ENCODE data around the gene GOLGA6D.
"Not testable (repeated sequence)": the region's sequence is repeated elsewhere in the genome, so short reads cannot be mapped to it uniquely, and the experiment has no call there.

The GOLGA6D gene

DNA sequence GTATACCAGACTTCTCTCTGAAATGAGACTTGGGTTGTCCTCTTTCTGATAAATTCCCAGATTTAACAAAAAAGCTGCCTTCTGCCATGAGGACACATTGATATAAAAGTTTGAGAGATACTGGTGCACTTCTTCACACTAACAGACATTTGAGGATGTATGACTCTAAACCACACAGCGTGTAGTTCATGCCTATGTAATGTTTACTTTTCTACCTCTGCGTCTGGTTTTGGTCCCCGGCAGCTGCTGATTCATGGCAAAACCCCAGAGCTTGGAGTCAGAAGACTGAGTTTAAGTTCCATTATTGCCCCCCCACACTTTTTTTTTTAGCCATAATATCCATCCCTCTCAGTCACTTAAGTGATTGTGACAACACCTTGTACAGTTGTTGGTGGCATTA, 22.8 kb upstream of the GOLGA6D start:
- H3K27ac Mint-ChIP-seq; H3K4me3 Mint-ChIP-seq; ATAC-seq; DNase-seq (ENCODE audit: low spot score in 2 of 2); H3K9me3 Mint-ChIP-seq; H3K4me1 Mint-ChIP-seq; H3K36me3 Mint-ChIP-seq: not testable (repeated sequence)

DNA sequence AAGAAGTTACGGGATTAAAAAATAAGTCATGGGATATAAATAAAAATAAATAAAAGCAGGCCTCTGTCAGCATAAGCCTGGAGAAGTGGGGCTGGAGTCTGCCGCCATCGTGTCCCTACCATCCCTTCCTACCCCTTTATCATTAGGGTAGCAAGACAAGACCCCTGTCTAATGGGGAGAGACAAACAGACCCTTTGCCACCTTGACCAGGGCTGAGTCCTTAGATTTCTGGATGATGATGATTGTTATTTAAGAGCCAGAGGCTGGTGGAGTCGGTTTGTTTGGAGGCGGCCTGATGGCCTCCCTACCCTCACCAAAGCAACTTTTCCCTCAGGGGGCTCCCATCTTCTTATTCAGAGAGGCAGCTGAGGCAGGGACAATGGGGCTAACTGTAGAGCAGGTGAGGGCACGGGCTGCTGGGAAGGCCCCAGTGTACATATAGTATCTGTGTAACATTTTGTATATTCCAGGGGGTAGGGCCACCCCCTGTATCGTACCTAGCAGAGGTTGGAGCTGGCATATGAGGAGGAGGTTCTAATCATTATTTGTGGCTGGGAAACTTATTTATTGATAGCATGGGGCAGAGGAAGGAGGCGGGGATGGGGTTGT, 8.8 kb upstream of the GOLGA6D start:
- H3K27ac Mint-ChIP-seq; ATAC-seq; H3K4me3 Mint-ChIP-seq; H3K36me3 Mint-ChIP-seq; DNase-seq (ENCODE audit: low spot score in 2 of 2); H3K4me1 Mint-ChIP-seq; H3K9me3 Mint-ChIP-seq: not testable (repeated sequence)

DNA sequence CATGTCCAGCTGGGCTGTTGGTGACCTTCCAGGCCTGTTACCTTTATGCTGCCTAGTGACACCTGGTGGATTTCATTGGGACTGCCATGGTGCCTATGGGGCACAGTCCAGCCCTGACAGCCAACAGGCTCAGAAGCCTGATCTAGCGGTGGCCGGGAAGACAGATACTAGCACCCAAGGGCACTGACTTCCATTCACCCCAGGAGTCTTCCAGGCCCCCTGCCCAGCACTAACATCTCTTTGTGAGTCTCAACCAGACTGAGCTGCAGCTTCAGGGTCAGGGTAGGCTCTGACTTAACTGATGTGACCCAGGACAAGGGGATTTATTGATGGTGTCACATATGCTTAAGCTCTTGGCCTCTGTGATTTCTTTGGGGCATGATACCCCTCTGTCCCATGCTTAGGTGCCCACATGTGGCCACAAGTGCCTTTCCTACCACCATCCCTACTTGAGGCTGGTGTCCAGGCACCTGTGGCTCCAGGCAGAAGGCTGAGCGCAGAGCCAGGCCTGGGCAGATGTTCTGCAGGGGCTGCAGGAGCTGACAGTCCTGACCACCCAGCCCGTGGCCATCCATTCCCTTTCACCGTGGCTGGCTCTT, 8.0 kb upstream of the GOLGA6D start:
- H3K27ac Mint-ChIP-seq, H3K4me1 Mint-ChIP-seq, H3K36me3 Mint-ChIP-seq, H3K9me3 Mint-ChIP-seq, H3K4me3 Mint-ChIP-seq: not testable (repeated sequence)
- DNase-seq (ENCODE audit: low spot score in 2 of 2) (peak; percentile 67 to 97), ATAC-seq (peak; percentile 87)

DNA sequence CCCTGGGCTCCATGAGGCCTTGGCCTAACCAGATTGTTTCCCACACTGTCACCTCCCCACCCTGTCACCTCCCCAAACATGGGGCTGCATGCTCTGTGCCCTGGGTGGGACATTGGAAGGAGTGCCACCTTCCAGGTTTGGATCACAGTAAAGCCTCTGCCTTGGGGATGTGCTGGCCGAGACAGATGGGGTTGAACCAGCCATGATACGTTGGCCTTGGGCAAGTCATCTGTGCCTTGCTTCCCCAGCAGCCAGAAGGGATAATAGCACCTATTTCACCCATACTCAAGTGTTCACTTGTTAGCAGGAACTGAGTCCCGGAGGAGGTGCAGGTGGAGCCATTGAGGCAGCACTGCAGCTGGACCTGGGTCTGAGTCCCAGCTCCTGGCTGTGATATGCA, 7.0 kb upstream of the GOLGA6D start:
- peak in 1 of 2 donors; percentile 61 for DNase-seq (ENCODE audit: low spot score in 2 of 2)
- not testable (repeated sequence) for H3K9me3 Mint-ChIP-seq, H3K4me3 Mint-ChIP-seq, H3K36me3 Mint-ChIP-seq, ATAC-seq, H3K27ac Mint-ChIP-seq, H3K4me1 Mint-ChIP-seq

DNA sequence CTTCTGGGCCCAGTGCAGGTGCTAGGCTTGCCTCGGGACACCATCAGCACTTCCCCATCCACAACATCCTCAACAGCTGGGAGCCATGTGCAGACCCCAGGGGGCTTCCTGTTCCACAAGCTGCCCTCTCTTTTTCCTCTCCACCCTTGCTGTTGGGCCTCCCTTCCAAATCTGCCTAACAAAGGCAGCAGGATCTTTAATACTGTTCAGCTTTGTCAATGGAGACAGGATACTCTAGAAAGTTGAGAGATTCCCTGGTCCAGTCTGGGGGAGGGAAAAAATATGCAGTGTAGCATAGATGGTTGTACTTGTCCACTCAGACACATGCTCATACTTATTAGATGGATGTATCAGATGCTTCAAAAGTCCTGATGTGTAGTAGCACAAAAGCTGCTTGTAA, 4.1 kb upstream of the GOLGA6D start:
- not testable (repeated sequence) for H3K27ac Mint-ChIP-seq; H3K4me3 Mint-ChIP-seq; DNase-seq (ENCODE audit: low spot score in 2 of 2); ATAC-seq; H3K36me3 Mint-ChIP-seq; H3K4me1 Mint-ChIP-seq; H3K9me3 Mint-ChIP-seq

DNA sequence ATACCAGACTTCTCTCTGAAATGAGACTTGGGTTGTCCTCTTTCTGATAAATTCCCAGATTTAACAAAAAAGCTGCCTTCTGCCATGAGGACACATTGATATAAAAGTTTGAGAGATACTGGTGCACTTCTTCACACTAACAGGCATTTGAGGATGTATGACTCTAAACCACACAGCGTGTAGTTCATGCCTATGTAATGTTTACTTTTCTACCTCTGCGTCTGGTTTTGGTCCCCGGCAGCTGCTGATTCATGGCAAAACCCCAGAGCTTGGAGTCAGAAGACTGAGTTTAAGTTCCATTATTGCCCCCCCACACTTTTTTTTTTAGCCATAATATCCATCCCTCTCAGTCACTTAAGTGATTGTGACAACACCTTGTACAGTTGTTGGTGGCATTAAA, 1.5 kb downstream of the GOLGA6D start:
- H3K9me3 Mint-ChIP-seq; H3K4me3 Mint-ChIP-seq; H3K36me3 Mint-ChIP-seq; H3K4me1 Mint-ChIP-seq; DNase-seq (ENCODE audit: low spot score in 2 of 2); H3K27ac Mint-ChIP-seq; ATAC-seq: not testable (repeated sequence)

DNA sequence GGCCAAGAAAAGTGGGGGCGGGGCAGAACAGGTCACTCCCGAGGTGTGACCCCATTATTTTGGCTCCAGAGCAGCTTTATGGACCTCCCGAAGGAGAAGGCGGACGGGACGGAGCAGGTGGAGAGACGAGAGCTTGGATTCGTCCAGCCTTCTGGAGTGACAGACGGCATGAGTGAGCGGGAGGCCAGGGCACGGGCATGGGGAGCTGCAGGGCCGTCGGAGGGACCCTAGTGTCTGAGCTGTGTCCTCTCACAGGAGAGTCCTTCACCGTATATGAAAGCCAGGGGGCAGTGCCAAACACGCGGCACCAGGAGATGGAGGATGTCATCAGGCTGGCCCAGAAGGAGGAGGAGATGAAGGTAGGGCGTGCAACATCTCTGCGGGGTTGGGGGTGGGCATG, 11.0 kb downstream of the GOLGA6D start:
- not testable (repeated sequence) for DNase-seq (ENCODE audit: low spot score in 2 of 2); H3K27ac Mint-ChIP-seq; H3K4me3 Mint-ChIP-seq; H3K4me1 Mint-ChIP-seq; H3K36me3 Mint-ChIP-seq; H3K9me3 Mint-ChIP-seq; ATAC-seq

DNA sequence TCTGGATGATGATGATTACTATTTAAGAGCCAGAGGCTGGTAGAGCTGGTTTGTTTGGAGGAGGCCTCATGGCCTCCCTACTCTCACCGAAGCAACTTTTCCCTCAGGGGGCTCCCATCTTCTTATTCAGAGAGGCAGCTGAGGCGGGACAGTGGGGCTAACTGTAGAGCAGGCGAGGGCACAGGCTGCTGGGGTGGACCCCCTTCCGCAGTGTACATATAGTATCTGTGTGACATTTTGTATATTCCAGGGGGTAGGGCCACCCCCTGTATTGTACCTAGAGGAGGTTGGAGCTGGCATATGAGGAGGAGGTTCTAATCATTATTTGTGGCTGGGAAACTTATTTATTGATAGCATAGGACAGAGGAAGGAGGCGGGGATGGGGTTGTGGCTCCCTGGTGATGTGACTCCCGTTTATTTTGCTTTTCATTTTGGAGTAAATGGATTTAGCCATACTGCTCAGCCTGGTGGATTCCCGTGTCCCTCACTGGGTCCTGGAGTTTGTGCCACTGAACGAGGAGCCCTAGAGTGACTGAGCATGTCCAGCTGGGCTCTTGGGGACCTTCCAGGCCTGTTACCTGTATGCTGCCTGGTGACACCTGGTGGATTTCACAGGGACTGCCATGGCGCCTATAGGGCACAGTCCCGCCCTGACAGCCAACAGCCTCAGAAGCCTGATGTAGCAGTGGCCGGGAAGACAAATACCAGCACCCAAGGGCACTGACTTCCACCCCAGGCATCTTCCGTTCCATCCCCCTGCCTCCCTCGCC, 16.1 kb downstream of the GOLGA6D start:
- H3K36me3 Mint-ChIP-seq; DNase-seq (ENCODE audit: low spot score in 2 of 2); H3K27ac Mint-ChIP-seq; H3K4me3 Mint-ChIP-seq; H3K9me3 Mint-ChIP-seq; H3K4me1 Mint-ChIP-seq: not testable (repeated sequence)
- peak; percentile 95 for ATAC-seq

DNA sequence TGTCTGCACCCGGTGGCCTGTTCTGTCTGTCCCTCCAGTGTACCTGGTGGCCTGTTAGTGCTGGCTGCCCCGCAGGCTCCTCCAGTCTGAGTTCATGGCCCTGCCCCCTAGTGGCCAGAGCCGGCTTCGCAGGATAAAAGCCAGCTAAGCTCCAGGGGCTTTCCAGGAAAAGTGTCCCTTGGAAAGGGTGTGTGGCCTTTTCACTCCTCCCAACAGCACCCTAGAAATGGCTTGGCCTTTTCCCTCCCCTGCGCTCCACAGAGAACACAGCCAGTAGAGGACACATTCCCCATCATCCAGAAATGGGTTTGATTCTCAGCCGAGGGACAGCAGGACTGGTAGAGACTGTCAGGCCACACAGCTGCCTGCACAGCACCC, 16.7 kb downstream of the GOLGA6D start:
- peak; percentile 59 to 80 for DNase-seq (ENCODE audit: low spot score in 2 of 2)
- H3K36me3 Mint-ChIP-seq, H3K27ac Mint-ChIP-seq: not testable (repeated sequence)

DNA sequence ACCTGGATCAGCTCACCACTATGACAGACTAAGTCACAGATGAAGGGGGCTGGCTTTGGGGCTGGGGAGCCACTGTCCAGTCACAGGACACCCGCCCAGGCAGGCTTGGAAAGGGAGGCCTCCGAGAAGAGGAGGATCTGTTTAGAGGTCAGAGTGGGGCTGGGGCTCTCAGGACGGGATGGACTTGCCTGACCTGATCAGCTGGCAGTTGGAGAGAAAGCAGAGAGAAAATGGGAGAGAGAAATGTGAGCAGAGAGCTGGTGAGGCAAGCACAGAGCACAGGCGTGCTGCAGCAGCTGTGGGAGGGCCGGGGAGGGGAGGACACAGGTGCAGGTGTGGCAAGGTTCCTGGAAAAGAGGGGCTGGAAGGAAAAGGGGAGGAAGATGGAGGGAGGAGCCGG, 17.4 kb downstream of the GOLGA6D start:
- not testable (repeated sequence) for ATAC-seq

More for the DNA sequence above, 16.7 kb downstream of the GOLGA6D start:
- H3K9me3 Mint-ChIP-seq, H3K4me1 Mint-ChIP-seq, H3K4me3 Mint-ChIP-seq: not testable (repeated sequence)
- ATAC-seq: peak; percentile 93

DNA sequence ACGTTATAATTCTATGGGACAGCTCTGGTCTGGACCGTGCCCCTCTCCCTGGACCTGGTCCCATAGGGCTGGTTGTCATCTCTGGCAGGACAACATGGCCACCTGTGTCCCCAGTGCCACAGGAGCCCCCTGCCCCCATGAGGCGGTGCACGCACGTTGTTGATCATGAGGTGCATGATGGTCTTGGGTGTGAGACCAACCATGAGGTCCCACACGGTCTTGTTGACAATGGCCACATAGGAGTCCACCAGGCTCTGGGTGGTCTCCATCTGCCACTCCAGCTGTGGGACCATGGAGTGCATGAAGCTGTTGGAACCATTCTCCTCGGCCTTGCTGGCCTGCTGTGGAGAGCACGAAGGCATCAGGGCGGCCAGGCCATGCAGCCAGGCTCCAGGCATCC, 19.7 kb downstream of the GOLGA6D start:
- DNase-seq (ENCODE audit: low spot score in 2 of 2) (no peak), ATAC-seq (no peak)
- no peaks in the 10 kb centered on the region for H3K4me1 Mint-ChIP-seq
- no peaks in the 10 kb centered on the region for H3K9me3 Mint-ChIP-seq
- no peak overlapping the region for H3K4me3 Mint-ChIP-seq
- H3K36me3 Mint-ChIP-seq: no peaks in the 10 kb centered on the region
- no peak overlapping the region for H3K27ac Mint-ChIP-seq

More for the DNA sequence above, 17.4 kb downstream of the GOLGA6D start:
- H3K4me3 Mint-ChIP-seq; H3K4me1 Mint-ChIP-seq; DNase-seq (ENCODE audit: low spot score in 2 of 2); H3K9me3 Mint-ChIP-seq; H3K27ac Mint-ChIP-seq; H3K36me3 Mint-ChIP-seq: not testable (repeated sequence)

DNA sequence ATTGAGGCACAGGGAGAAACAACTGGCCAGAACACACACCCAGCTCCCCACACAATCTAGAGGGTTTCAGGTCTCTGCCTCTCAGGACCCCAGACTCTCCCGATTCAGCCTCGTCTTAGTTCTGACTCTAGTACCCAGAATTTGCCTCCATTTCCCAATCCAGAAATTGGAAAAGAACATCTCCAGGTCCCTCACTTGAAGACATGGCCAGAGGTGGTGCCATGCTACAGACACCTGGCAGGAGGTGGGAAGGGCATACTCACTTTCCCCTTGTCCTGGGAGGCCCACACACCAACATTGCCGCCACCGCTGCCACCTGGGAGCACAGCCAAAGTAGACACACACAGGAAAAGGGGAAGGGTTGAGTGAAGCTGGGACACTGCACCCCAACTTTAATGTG, 20.1 kb downstream of the GOLGA6D start:
- H3K4me1 Mint-ChIP-seq, H3K36me3 Mint-ChIP-seq: not testable (repeated sequence)

DNA sequence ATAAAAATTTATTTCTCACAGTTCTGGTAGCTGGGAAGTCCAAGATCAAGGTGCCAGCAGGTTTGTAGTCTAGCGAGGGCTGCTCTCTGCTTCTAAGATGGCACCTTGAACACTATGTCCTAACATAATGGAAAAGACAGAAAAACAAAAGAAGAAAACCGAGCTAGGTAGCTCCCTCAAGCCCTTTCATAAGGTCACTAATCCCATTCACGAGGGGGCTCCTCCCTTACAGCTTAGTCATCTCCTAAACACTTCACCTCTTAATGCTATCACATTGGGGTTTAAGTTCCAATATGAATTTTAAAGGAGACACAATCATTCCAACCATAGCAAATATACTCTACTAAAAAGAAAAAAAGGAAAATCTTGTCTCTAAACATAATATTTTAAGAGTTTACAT, 23.6 kb downstream of the GOLGA6D start:
- H3K4me1 Mint-ChIP-seq: no peaks in the 10 kb centered on the region
- ATAC-seq (no peak), DNase-seq (ENCODE audit: low spot score in 2 of 2) (no peak)
- no peaks in the 10 kb centered on the region for H3K9me3 Mint-ChIP-seq
- no peak overlapping the region for H3K27ac Mint-ChIP-seq
- H3K4me3 Mint-ChIP-seq: no peak overlapping the region
- H3K36me3 Mint-ChIP-seq: no peaks in the 10 kb centered on the region

More for the DNA sequence above, 20.1 kb downstream of the GOLGA6D start:
- not testable (repeated sequence) for H3K9me3 Mint-ChIP-seq; H3K27ac Mint-ChIP-seq; DNase-seq (ENCODE audit: low spot score in 2 of 2); H3K4me3 Mint-ChIP-seq; ATAC-seq

DNA sequence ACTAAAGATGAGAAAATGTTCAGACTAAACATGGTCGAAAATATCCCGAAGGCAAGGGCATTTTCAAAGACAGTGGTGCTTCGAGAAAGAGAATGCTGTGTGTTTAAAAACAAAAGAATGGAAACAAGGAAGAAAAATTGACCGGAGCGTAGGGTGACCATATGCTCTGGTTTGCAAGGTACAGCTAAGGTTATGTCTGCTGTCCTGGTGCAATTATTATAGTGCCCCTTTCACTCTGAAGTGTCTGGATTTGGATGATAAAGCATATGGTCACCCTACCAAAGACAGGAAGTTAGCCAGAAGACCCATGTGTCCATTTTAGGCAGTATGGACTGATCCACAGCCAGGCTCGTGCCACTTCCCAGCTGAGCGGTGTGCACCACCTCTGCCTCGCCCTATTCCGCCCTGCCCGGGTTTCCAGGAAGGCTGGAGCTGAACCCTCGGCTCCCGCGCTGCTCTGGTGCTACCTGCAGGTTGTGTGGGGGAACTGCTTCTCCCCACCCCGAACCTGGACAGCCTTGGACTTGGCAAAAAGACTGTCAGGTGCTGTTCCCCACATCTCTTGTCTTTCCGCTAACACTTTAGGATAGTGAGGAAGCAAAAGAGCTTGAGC, 25.2 kb downstream of the GOLGA6D start:
- H3K27ac Mint-ChIP-seq: no peak overlapping the region
- H3K9me3 Mint-ChIP-seq: no peaks in the 10 kb centered on the region
- H3K4me1 Mint-ChIP-seq: peaks cover 6% of the 10 kb centered on the region
- DNase-seq (ENCODE audit: low spot score in 2 of 2): no peak
- peak; percentile 53 for ATAC-seq
- no peak overlapping the region for H3K4me3 Mint-ChIP-seq
- no peaks in the 10 kb centered on the region for H3K36me3 Mint-ChIP-seq

DNA sequence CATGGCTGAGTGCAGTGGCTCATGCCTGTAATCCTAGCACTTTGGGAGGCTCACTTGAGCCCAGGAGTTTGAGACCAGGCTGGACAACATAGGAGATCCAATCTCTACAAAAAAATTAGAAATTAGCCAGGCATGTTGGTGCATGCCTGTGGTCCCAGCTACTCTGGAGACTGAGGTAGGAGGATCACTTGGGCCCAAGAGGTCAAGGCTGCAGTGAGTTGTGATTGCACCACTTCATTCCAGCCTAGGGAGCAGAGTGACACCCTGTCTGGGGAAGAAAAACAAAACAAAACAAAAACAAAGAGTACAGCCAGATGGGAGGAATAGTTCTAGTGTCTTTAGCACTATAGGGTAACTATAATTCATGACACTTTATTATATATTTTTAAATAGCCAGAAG, 27.1 kb downstream of the GOLGA6D start:
- Mint-ChIP-seq H3K4me1 (peaks cover 15% of the 10 kb centered on the region), H3K27ac (no peak overlapping the region), H3K36me3 (no peaks in the 10 kb centered on the region), H3K4me3 (no peak overlapping the region), H3K9me3 (no peaks in the 10 kb centered on the region)
- ATAC-seq (no peak), DNase-seq (ENCODE audit: low spot score in 2 of 2) (no peak)

DNA sequence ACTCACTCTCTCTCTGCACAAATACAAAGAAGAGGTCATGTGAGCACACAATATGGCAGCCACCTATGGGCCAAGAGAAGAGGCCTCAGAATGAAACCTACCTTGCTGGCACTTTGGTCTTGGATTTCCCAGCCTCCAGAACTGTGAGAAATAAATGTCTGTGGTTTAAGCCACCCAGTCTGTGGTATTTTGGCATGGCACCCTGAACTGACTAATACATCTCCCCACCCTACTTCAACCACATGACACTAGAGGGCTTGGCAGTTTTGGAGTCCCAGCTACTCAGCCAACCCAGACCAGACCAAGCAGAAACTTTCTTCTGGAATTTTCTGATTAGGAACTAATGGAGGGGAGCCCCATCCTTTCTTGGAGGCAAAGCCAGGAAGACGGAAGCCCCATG, 29.9 kb downstream of the GOLGA6D start:
- not testable (repeated sequence) for DNase-seq (ENCODE audit: low spot score in 2 of 2); H3K27ac Mint-ChIP-seq; H3K4me3 Mint-ChIP-seq; H3K36me3 Mint-ChIP-seq; H3K9me3 Mint-ChIP-seq
- peak; percentile 57 for ATAC-seq
- peaks cover 15% of the 10 kb centered on the region for H3K4me1 Mint-ChIP-seq

Measured in stimulated activated effector memory CD8-positive, alpha-beta T cell treated with anti-CD3 and anti-CD28 coated beads, Interleukin-12 subunit alpha, Interleukin-12 subunit beta, amount 100 ng/mL, for 72 hours (primary cell).